BLaER1 treated with 17β-estradiol and CSF1 and Interleukin-3, amounts not matched to agents 10 nM and 100 nM (cell line): ENCODE results near the gene KCNJ9.

Experiments used
- H3K27ac ChIP-seq, 11 experiments: shearing (Covaris generic); formaldehyde crosslinking; 2 replicates each; pipeline ENCODE4 v1.8.1; 2022
- H3K27me3 ChIP-seq, 11 experiments: shearing (Covaris generic); formaldehyde crosslinking; 2 replicates each; pipeline ENCODE4 v1.8.1; 2022
- H3K36me3 ChIP-seq, 11 experiments: shearing (Covaris generic); formaldehyde crosslinking; 2 replicates each; pipeline ENCODE4 v1.8.1; 2022
- H3K4me1 ChIP-seq, 10 experiments: shearing (Covaris generic); formaldehyde crosslinking; 2 replicates each; pipeline ENCODE4 v1.8.1; 2022
- H3K4me2 ChIP-seq, 11 experiments: shearing (Covaris generic); formaldehyde crosslinking; 2 replicates each; pipeline ENCODE4 v1.8.1; 2022
- H3K4me3 ChIP-seq, 10 experiments: shearing (Covaris generic); formaldehyde crosslinking; 2 replicates each; pipeline ENCODE4 v1.8.1; 2022
- H3K9ac ChIP-seq, 11 experiments: shearing (Covaris generic); formaldehyde crosslinking; 2 replicates each; pipeline ENCODE4 v1.8.1; 2022
- H3K9me3 ChIP-seq, 11 experiments: shearing (Covaris generic); formaldehyde crosslinking; replicated peaks in 1 of 11; 2 replicates each; pipeline ENCODE4 v1.8.1; 2022
- H4K20me1 ChIP-seq, 11 experiments: shearing (Covaris generic); formaldehyde crosslinking; 2 replicates each; pipeline ENCODE4 v1.8.1; 2022
- Cebpa-rat ChIP-seq, 11 experiments: shearing (Covaris generic); IDR thresholded peaks; 2 replicates each; pipeline ENCODE4 v1.8.1; 2022

Gene KCNJ9

GRCh38 chr1:160137216-160137862 lies 56.0 kb downstream of the KCNJ9 start:
- Histone ChIP-seq H3K27ac (no peak overlapping the region), H4K20me1 (no peaks in the 10 kb centered on the region), H3K9me3 (no peaks in the 10 kb centered on the region), H3K36me3 (no peaks in the 10 kb centered on the region), H3K27me3 (no peaks in the 10 kb centered on the region), H3K4me1 (peaks cover 0 to 16% (median 9%) of the 10 kb centered on the region in 10 experiments; a peak in 13 of 20 replicates), H3K9ac (no peak overlapping the region), H3K4me2 (no peak overlapping the region), H3K4me3 (no peak overlapping the region)
- no peak for TF ChIP-seq Cebpa-rat (IDR thresholded peaks at IDR 0.05)

DNA sequence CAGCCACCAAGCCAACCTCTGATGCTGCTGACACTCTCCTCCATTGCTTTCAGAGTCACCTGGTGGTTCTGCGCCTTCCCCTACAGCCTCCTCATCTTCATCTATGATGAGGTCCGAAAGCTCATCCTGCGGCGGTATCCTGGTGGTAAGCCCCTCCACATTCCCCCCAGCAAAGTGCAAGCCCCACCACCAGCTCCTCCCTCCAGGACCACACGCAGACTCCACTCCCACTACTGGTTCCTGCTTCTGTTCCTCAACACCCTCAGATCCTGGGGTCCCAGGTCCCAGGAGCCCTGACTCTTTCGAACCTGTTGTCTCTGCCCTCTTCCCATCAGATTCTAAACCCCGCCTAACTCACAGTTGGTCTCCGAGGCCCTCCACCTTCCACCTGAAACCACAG lies 58.5 kb downstream of the KCNJ9 start:
- no peaks in the 10 kb centered on the region for H4K20me1 ChIP-seq
- no peaks in the 10 kb centered on the region for H3K36me3 ChIP-seq
- no peaks in the 10 kb centered on the region for H3K9me3 ChIP-seq
- H3K27ac ChIP-seq, result no peak overlapping the region
- TF ChIP-seq Cebpa-rat (IDR thresholded peaks at IDR 0.05), result no peak
- H3K27me3 ChIP-seq, result no peaks in the 10 kb centered on the region
- H3K4me2 ChIP-seq, result no peak overlapping the region
- H3K4me1 ChIP-seq, result peaks cover 0 to 33% (median 11%) of the 10 kb centered on the region in 10 experiments; a peak in 17 of 20 replicates
- no peak overlapping the region for H3K4me3 ChIP-seq
- H3K9ac ChIP-seq, result no peak overlapping the region
